NCI-H2196 (cell line): ENCODE measurements around the gene THSD7A.

Experiments
- DNase-seq: peaks from one replicate; lab custom pipeline; 2025; ENCODE audit not compliant: unreplicated experiment; lab: John Stamatoyannopoulos, UW

THSD7A gene

GRCh38 chr7:11427686-11428273, 404.2 kb downstream of the THSD7A start:
- DNase-seq = peak; percentile 41

- DNase-seq = no peak
Observed at GRCh38 chr7:11424006-11424405, 408.0 kb downstream of the THSD7A start.

- DNase-seq = no peak
Observed at GRCh38 chr7:11420049-11420448, 411.9 kb downstream of the THSD7A start.

- DNase-seq = no peak
Observed at GRCh38 chr7:11416641-11417458, 415.1 kb downstream of the THSD7A start.

- DNase-seq = no peak
Observed at GRCh38 chr7:11415101-11415500, 416.9 kb downstream of the THSD7A start.

GRCh38 chr7:11413901-11414300, 418.1 kb downstream of the THSD7A start:
- DNase-seq = no peak

GRCh38 chr7:11412036-11412435, 420.0 kb downstream of the THSD7A start:
- DNase-seq = no peak

- no peak for DNase-seq
Observed at GRCh38 chr7:11410656-11411644, 421.0 kb downstream of the THSD7A start.

GRCh38 chr7:11404355-11404754, 427.6 kb downstream of the THSD7A start:
- no peak for DNase-seq

GRCh38 chr7:11403781-11404180, 428.2 kb downstream of the THSD7A start:
- no peak for DNase-seq

- no peak for DNase-seq
Observed at GRCh38 chr7:11394438-11394837, 437.6 kb downstream of the THSD7A start.

GRCh38 chr7:11379641-11380040, 452.4 kb downstream of the THSD7A start:
- DNase-seq = no peak

- no peak for DNase-seq
Observed at GRCh38 chr7:11376529-11376928, 455.5 kb downstream of the THSD7A start.

- no peak for DNase-seq
Observed at GRCh38 chr7:11374629-11375028, 457.4 kb downstream of the THSD7A start.

GRCh38 chr7:11373546-11374142, 458.4 kb downstream of the THSD7A start:
- DNase-seq = peak; percentile 12

- no peak for DNase-seq
Observed at GRCh38 chr7:11369696-11370095, 462.3 kb downstream of the THSD7A start.

- DNase-seq = no peak
Observed at GRCh38 chr7:11366118-11366517, 465.9 kb downstream of the THSD7A start.

- DNase-seq = no peak
Observed at GRCh38 chr7:11358637-11359036, 473.4 kb downstream of the THSD7A start.

- DNase-seq = no peak
Observed at GRCh38 chr7:11355399-11356005, 476.5 kb downstream of the THSD7A start.

GRCh38 chr7:11346302-11346701, 485.7 kb downstream of the THSD7A start:
- no peak for DNase-seq

- no peak for DNase-seq
Observed at GRCh38 chr7:11345621-11346020, 486.4 kb downstream of the THSD7A start.
